Smooth muscle cell of the brain vasculature (primary cell): Measurements from ENCODE around the gene ASB7.
"Not testable (repeated sequence)": the region's sequence is repeated elsewhere in the genome, so short reads cannot be mapped to it uniquely, and the experiment has no call there.

Experiments
- DNase-seq: peaks from one replicate; pipeline ENCODE4 v3.0.0-alpha.2; 2012; ENCODE audit warnings: low read depth, low spot score

ASB7 gene

GRCh38 chr15:100650685-100651084, 48.3 kb downstream of the ASB7 start:
- no peak for DNase-seq

GRCh38 chr15:100651253-100651652, 48.9 kb downstream of the ASB7 start:
- no peak for DNase-seq

GRCh38 chr15:100652116-100652515, 49.7 kb downstream of the ASB7 start:
- DNase-seq, result no peak

- DNase-seq, result no peak
Observed at GRCh38 chr15:100653608-100654007, 51.2 kb downstream of the ASB7 start.

GRCh38 chr15:100658895-100659294, 56.5 kb downstream of the ASB7 start:
- no peak for DNase-seq

GRCh38 chr15:100661156-100661555, 58.8 kb downstream of the ASB7 start:
- no peak for DNase-seq

- no peak for DNase-seq
Observed at GRCh38 chr15:100663086-100663914, 60.9 kb downstream of the ASB7 start.

GRCh38 chr15:100663915-100664281, 61.5 kb downstream of the ASB7 start:
- DNase-seq, result no peak

- DNase-seq, result no peak
Observed at GRCh38 chr15:100665570-100665969, 63.2 kb downstream of the ASB7 start.

- DNase-seq, result no peak
Observed at GRCh38 chr15:100667405-100668347, 65.3 kb downstream of the ASB7 start.

GRCh38 chr15:100668348-100668745, 66.0 kb downstream of the ASB7 start:
- DNase-seq, result no peak

- no peak for DNase-seq
Observed at GRCh38 chr15:100669260-100669659, 66.9 kb downstream of the ASB7 start.

- DNase-seq, result no peak
Observed at GRCh38 chr15:100670505-100671021, 68.2 kb downstream of the ASB7 start.

GRCh38 chr15:100671124-100671680, 68.8 kb downstream of the ASB7 start:
- DNase-seq, result no peak

- no peak for DNase-seq
Observed at GRCh38 chr15:100671858-100672543, 69.6 kb downstream of the ASB7 start.

- no peak for DNase-seq
Observed at GRCh38 chr15:100672959-100673358, 70.6 kb downstream of the ASB7 start.

GRCh38 chr15:100679151-100679550, 76.8 kb downstream of the ASB7 start:
- DNase-seq, result not testable (repeated sequence)

- DNase-seq, result no peak
Observed at GRCh38 chr15:100680726-100681125, 78.3 kb downstream of the ASB7 start.

GRCh38 chr15:100681335-100681746, 79.0 kb downstream of the ASB7 start:
- DNase-seq, result no peak

GRCh38 chr15:100682468-100682867, 80.1 kb downstream of the ASB7 start:
- no peak for DNase-seq

- no peak for DNase-seq
Observed at GRCh38 chr15:100683434-100683833, 81.0 kb downstream of the ASB7 start.
